Measurements from ENCODE around the gene RNF168. TPM values are rescaled to one million over a fixed set of nuclear protein-coding genes. Genes with fewer than 3 reads are reported as not detected.

Gene RNF168
- total and polyA plus RNA-seq, 4 donors: 4.5 to 34.9 (median 18.5) TPM

- no peak for DNase-seq
- 34 to 36% methylated on average over 5 of the region's 5 CpGs for WGBS, 2 donors
- intact Hi-C loops (cut with DNase I): no loop called here
- no peaks in the 10 kb centered on the region for H3K36me3 ChIP-seq (ENCODE audit: control insufficient read depth in 1 of 2, insufficient read depth in 2 of 2, low read length in 1 of 2)
- H3K27me3 ChIP-seq (ENCODE audit: control insufficient read depth in 1 of 2, insufficient read depth in 2 of 2, low read length in 1 of 2): no peaks in the 10 kb centered on the region
- H3K4me3 ChIP-seq (ENCODE audit: low read length in 2 of 2): no peak overlapping the region
- H3K4me1 ChIP-seq (ENCODE audit: control insufficient read depth in 1 of 2, insufficient read depth in 2 of 2, low read length in 2 of 2): peaks cover 3 to 5% of the 10 kb centered on the region in 2 donors
- no peaks in the 10 kb centered on the region for H3K9me3 ChIP-seq (ENCODE audit: control insufficient read depth, low read length)
- no peak overlapping the region for H3K27ac ChIP-seq (ENCODE audit: low read depth in 1 of 2, low read length in 2 of 2)
- no peak for ATAC-seq (ENCODE audit: low FRiP score)
Measured at GRCh38 chr3:196499061-196499460, 4.5 kb downstream of the RNF168 start.

GRCh38 chr3:196498297-196498696 lies 5.3 kb downstream of the RNF168 start:
- Histone ChIP-seq H3K27me3 (ENCODE audit: control insufficient read depth in 1 of 2, insufficient read depth in 2 of 2, low read length in 1 of 2) (no peaks in the 10 kb centered on the region), H3K36me3 (ENCODE audit: control insufficient read depth in 1 of 2, insufficient read depth in 2 of 2, low read length in 1 of 2) (no peaks in the 10 kb centered on the region), H3K27ac (ENCODE audit: low read depth in 1 of 2, low read length in 2 of 2) (no peak overlapping the region), H3K9me3 (ENCODE audit: control insufficient read depth, low read length) (no peaks in the 10 kb centered on the region), H3K4me1 (ENCODE audit: control insufficient read depth in 1 of 2, insufficient read depth in 2 of 2, low read length in 2 of 2) (peaks cover 3 to 5% of the 10 kb centered on the region in 2 donors), H3K4me3 (ENCODE audit: low read length in 2 of 2) (no peak overlapping the region)
- ATAC-seq (ENCODE audit: low FRiP score) (no peak), DNase-seq (no peak)
- intact Hi-C loops (cut with DNase I): no loop called here
- WGBS, 2 donors: 94% methylated on average over 8 of the region's 8 CpGs

DNA sequence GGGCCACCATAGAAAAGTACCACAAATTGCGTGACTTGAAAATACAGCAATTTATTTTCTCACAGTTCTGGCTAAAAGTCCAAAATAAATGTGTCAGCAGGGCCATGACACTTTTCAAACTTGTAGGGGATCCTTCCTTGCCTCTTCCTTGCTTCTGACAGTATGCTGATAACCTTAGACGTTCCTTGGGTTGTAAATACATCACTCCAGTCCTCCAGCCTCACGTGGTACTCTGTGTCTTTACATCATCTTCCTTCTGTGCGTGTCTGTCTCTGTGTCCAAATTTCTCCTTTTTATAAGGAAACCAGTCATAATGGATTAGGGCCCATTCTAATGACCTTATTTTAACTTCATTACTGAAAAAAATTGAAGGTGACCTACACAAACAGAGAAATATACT lies 7.4 kb downstream of the RNF168 start:
- Histone ChIP-seq H3K36me3 (ENCODE audit: control insufficient read depth in 1 of 2, insufficient read depth in 2 of 2, low read length in 1 of 2) (no peaks in the 10 kb centered on the region), H3K4me1 (ENCODE audit: control insufficient read depth in 1 of 2, insufficient read depth in 2 of 2, low read length in 2 of 2) (peaks cover 0 to 3% of the 10 kb centered on the region in 2 donors), H3K9me3 (ENCODE audit: control insufficient read depth, low read length) (no peaks in the 10 kb centered on the region), H3K27me3 (ENCODE audit: control insufficient read depth in 1 of 2, insufficient read depth in 2 of 2, low read length in 1 of 2) (no peaks in the 10 kb centered on the region), H3K27ac (ENCODE audit: low read depth in 1 of 2, low read length in 2 of 2) (no peak overlapping the region), H3K4me3 (ENCODE audit: low read length in 2 of 2) (no peak overlapping the region)
- DNase-seq (no peak), ATAC-seq (ENCODE audit: low FRiP score) (no peak)
- intact Hi-C loops (cut with DNase I): no loop called here
- WGBS, 2 donors: 85% methylated on average over 4 of the region's 4 CpGs

GRCh38 chr3:196493292-196493691 lies 10.3 kb downstream of the RNF168 start:
- no peak overlapping the region for H3K27ac ChIP-seq (ENCODE audit: low read depth in 1 of 2, low read length in 2 of 2)
- no peaks in the 10 kb centered on the region for H3K27me3 ChIP-seq (ENCODE audit: control insufficient read depth in 1 of 2, insufficient read depth in 2 of 2, low read length in 1 of 2)
- H3K4me3 ChIP-seq (ENCODE audit: low read length in 2 of 2): no peak overlapping the region
- H3K4me1 ChIP-seq (ENCODE audit: control insufficient read depth in 1 of 2, insufficient read depth in 2 of 2, low read length in 2 of 2): no peaks in the 10 kb centered on the region
- intact Hi-C loops (cut with DNase I): no loop called here
- ATAC-seq (ENCODE audit: low FRiP score) (no peak), DNase-seq (no peak)
- H3K9me3 ChIP-seq (ENCODE audit: control insufficient read depth, low read length): no peaks in the 10 kb centered on the region
- 97 to 100% methylated on average over 7 of the region's 7 CpGs for WGBS, 2 donors
- no peaks in the 10 kb centered on the region for H3K36me3 ChIP-seq (ENCODE audit: control insufficient read depth in 1 of 2, insufficient read depth in 2 of 2, low read length in 1 of 2)

- DNase-seq: no peak
- Histone ChIP-seq H3K4me1 (ENCODE audit: control insufficient read depth in 1 of 2, insufficient read depth in 2 of 2, low read length in 2 of 2) (no peaks in the 10 kb centered on the region), H3K27ac (ENCODE audit: low read depth in 1 of 2, low read length in 2 of 2) (no peak overlapping the region), H3K9me3 (ENCODE audit: control insufficient read depth, low read length) (no peaks in the 10 kb centered on the region), H3K4me3 (ENCODE audit: low read length in 2 of 2) (no peak overlapping the region), H3K36me3 (ENCODE audit: control insufficient read depth in 1 of 2, insufficient read depth in 2 of 2, low read length in 1 of 2) (no peaks in the 10 kb centered on the region), H3K27me3 (ENCODE audit: control insufficient read depth in 1 of 2, insufficient read depth in 2 of 2, low read length in 1 of 2) (no peaks in the 10 kb centered on the region)
- ATAC-seq (ENCODE audit: low FRiP score): no peak
- intact Hi-C loops (cut with DNase I): no loop called here
- 97 to 98% methylated on average over 2 of the region's 2 CpGs for WGBS, 2 donors
Measured at GRCh38 chr3:196492080-196492479, 11.5 kb downstream of the RNF168 start.

DNA sequence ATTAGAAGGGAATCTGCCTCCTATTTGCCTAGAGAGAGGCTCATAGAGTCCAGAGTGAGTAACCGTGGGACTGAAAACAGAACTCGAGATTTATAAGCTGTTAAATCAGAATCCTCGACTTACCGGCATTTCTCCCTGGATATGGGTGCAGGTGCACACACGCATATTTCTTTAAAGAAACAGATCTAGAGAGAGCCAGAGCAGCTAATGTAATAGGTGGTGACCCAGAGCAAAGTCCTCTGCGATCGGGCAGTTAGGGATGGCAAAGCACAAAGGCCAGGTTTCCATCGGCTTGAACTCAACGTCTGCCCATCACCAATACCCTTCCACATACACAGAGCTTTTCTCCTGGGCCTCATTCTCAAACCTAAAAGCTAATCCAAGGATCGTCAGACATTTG lies 13.8 kb downstream of the RNF168 start:
- Histone ChIP-seq H3K27ac (ENCODE audit: low read depth in 1 of 2, low read length in 2 of 2) (no peak overlapping the region), H3K4me3 (ENCODE audit: low read length in 2 of 2) (no peak overlapping the region), H3K9me3 (ENCODE audit: control insufficient read depth, low read length) (no peaks in the 10 kb centered on the region), H3K4me1 (ENCODE audit: control insufficient read depth in 1 of 2, insufficient read depth in 2 of 2, low read length in 2 of 2) (no peaks in the 10 kb centered on the region), H3K36me3 (ENCODE audit: control insufficient read depth in 1 of 2, insufficient read depth in 2 of 2, low read length in 1 of 2) (peaks cover 0 to 2% of the 10 kb centered on the region in 2 donors), H3K27me3 (ENCODE audit: control insufficient read depth in 1 of 2, insufficient read depth in 2 of 2, low read length in 1 of 2) (no peaks in the 10 kb centered on the region)
- DNase-seq: no peak
- 84 to 87% methylated on average over 10 of the region's 10 CpGs for WGBS, 2 donors
- intact Hi-C loops (cut with DNase I): no loop called here
- ATAC-seq (ENCODE audit: low FRiP score): no peak

DNA sequence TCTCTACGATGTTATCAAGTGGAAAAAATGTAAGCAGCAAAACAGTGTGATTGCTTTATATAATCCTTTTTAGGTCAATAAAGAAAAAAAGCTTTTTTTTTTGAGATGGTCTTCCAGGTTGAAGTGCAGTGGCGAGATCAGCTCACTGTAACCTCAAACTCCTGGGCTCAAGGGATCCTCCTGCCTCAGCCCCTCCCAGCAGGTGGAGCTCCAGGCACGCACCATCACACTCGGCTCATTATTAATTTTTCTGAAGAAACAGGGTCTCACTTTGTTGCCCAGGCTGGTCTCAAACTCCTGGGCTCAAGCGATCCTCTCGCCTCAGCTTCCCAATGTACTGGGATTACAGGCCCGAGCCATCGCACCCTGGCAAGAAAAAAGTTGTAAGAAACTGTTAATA lies 17.3 kb downstream of the RNF168 start:
- no peaks in the 10 kb centered on the region for H3K9me3 ChIP-seq (ENCODE audit: control insufficient read depth, low read length)
- no peak overlapping the region for H3K4me3 ChIP-seq (ENCODE audit: low read length in 2 of 2)
- DNase-seq (no peak), ATAC-seq (ENCODE audit: low FRiP score) (no peak)
- no peak overlapping the region for H3K27ac ChIP-seq (ENCODE audit: low read depth in 1 of 2, low read length in 2 of 2)
- WGBS, 2 donors: 86 to 87% methylated on average over 8 of the region's 8 CpGs
- intact Hi-C loops (cut with DNase I): no loop called here
- H3K27me3 ChIP-seq (ENCODE audit: control insufficient read depth in 1 of 2, insufficient read depth in 2 of 2, low read length in 1 of 2): no peaks in the 10 kb centered on the region
- no peaks in the 10 kb centered on the region for H3K4me1 ChIP-seq (ENCODE audit: control insufficient read depth in 1 of 2, insufficient read depth in 2 of 2, low read length in 2 of 2)
- H3K36me3 ChIP-seq (ENCODE audit: control insufficient read depth in 1 of 2, insufficient read depth in 2 of 2, low read length in 1 of 2): peaks cover 2 to 4% of the 10 kb centered on the region in 2 donors

DNA sequence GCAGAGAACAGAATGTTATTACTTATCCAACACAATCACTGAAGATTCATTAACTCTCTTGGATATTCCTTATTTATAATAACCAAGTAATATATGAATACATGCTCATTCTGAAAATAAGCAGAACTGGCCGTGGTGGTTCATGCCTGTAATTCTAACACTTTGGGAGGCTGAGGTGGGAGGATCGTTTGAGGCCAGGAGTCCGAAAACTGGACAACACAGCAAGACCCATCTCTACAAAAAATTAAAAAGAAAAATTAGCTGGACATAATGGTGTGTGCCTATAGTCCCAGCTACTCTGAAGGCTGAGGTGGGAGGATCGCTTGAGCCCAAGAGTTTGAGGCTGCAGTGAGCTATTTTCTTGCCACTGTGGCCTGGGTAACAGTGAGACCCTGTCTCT lies 25.9 kb downstream of the RNF168 start:
- no peaks in the 10 kb centered on the region for H3K27me3 ChIP-seq (ENCODE audit: control insufficient read depth in 1 of 2, insufficient read depth in 2 of 2, low read length in 1 of 2)
- H3K36me3 ChIP-seq (ENCODE audit: control insufficient read depth in 1 of 2, insufficient read depth in 2 of 2, low read length in 1 of 2): peaks cover 0 to 5% of the 10 kb centered on the region in 2 donors
- DNase-seq (no peak), ATAC-seq (ENCODE audit: low FRiP score) (no peak)
- no peaks in the 10 kb centered on the region for H3K4me1 ChIP-seq (ENCODE audit: control insufficient read depth in 1 of 2, insufficient read depth in 2 of 2, low read length in 2 of 2)
- 93 to 96% methylated on average over 4 of the region's 4 CpGs for WGBS, 2 donors
- H3K9me3 ChIP-seq (ENCODE audit: control insufficient read depth, low read length): no peaks in the 10 kb centered on the region
- H3K27ac ChIP-seq (ENCODE audit: low read depth in 1 of 2, low read length in 2 of 2): no peak overlapping the region
- intact Hi-C loops (cut with DNase I): no loop called here
- H3K4me3 ChIP-seq (ENCODE audit: low read length in 2 of 2): no peak overlapping the region

- no peak for DNase-seq
- 88 to 90% methylated on average over 8 of the region's 8 CpGs for WGBS, 2 donors
- Histone ChIP-seq H3K27me3 (ENCODE audit: control insufficient read depth in 1 of 2, insufficient read depth in 2 of 2, low read length in 1 of 2) (no peaks in the 10 kb centered on the region), H3K27ac (ENCODE audit: low read depth in 1 of 2, low read length in 2 of 2) (no peak overlapping the region), H3K9me3 (ENCODE audit: control insufficient read depth, low read length) (no peaks in the 10 kb centered on the region), H3K4me1 (ENCODE audit: control insufficient read depth in 1 of 2, insufficient read depth in 2 of 2, low read length in 2 of 2) (no peaks in the 10 kb centered on the region), H3K36me3 (ENCODE audit: control insufficient read depth in 1 of 2, insufficient read depth in 2 of 2, low read length in 1 of 2) (peaks cover 0 to 7% of the 10 kb centered on the region in 2 donors), H3K4me3 (ENCODE audit: low read length in 2 of 2) (no peak overlapping the region)
- ATAC-seq (ENCODE audit: low FRiP score): no peak
- intact Hi-C loops (cut with DNase I): no loop called here
Measured at GRCh38 chr3:196472286-196472685, 31.3 kb downstream of the RNF168 start.

Data from aorta (tissue), 5 donors.